GM12878 (cell line): ENCODE measurements around the gene DIDO1.

Source experiments
- FOS ChIP-seq: IDR thresholded peaks from 3 replicates; pipeline ENCODE4 v1.6.1; 2011; ENCODE audit warnings: borderline replicate concordance; ENCODE audit not compliant: insufficient read length; ENCODE audit errors: extremely low read depth
- KAT2A ChIP-seq: conservative IDR thresholded peaks from 2 replicates; pipeline ENCODE4 v1.6.1; 2011; ENCODE audit warnings: low read depth, low read length; ENCODE audit not compliant: control insufficient read depth
- POLR2A ChIP-seq: IDR thresholded peaks from 2 replicates; pipeline ENCODE4 v1.6.1; 2011; ENCODE audit warnings: low read depth, mild to moderate bottlenecking, low read length
- POLR2AphosphoS5 ChIP-seq: IDR thresholded peaks from 2 replicates; pipeline ENCODE4 v1.6.1; 2011; ENCODE audit warnings: mild to moderate bottlenecking, low read length, inconsistent platforms
- RELA ChIP-seq: fragments of 450-650 bp; IDR thresholded peaks from 2 replicates; pipeline ENCODE4 v1.8.0; 2014; ENCODE audit warnings: borderline replicate concordance; ENCODE audit not compliant: partially characterized antibody
- TBL1XR1 ChIP-seq: IDR thresholded peaks from 2 replicates; pipeline ENCODE4 v1.6.1; 2012; ENCODE audit warnings: low read depth, low read length, improper control_type of control experiment
- ZNF274 ChIP-seq: IDR thresholded peaks from one replicate; pipeline ENCODE4 v1.8.0; 2011; ENCODE audit not compliant: insufficient read length, insufficient read depth

DNA sequence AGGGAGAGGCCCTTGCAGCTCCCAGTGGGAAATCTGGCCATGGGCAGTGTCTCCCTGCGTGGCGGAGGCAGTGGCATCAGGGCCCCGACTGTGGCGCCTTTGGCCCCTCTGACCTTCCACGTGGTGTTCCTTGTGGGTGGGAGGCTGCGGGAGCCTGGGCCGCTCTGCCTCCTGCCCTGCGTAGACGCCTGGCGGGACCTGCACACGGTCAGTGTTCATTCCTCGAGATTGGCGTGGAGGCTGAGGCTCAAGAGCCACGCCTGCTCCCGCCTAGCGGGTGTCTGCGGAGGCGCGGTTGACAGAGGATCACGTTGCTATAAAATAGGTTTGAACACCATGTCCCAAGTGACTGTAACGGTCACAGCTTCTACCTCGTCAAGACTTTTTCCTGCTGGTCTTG is 95.5 kb downstream of the DIDO1 start:
- TF ChIP-seq FOS (no peak), POLR2A (no peak), ZNF274 (no peak), TBL1XR1 (no peak), RELA (no peak), POLR2AphosphoS5 (no peak), KAT2A (no peak)
